ENCODE results near the gene ZNF215. TPM values are rescaled to one million over a fixed set of nuclear protein-coding genes. Genes with fewer than 3 reads are reported as not detected.

Gene ZNF215
- total and polyA plus RNA-seq, 2 of the 4 experiments (the other 2 are of a cell fraction): 3.4 to 7.7 TPM

GRCh38 chr11:6962141-6962540 is 35.9 kb downstream of the ZNF215 start:
- no peak overlapping the region for H3K14ac ChIP-seq (replicated peaks; ENCODE audit: low read depth, low read length)
- H3K4me1 ChIP-seq (ENCODE audit: control insufficient read depth, insufficient read depth, low read length): no peaks in the 10 kb centered on the region
- no peaks in the 10 kb centered on the region for H3K9me3 ChIP-seq (ENCODE audit: control insufficient read depth, insufficient read depth, low read length)
- no peak overlapping the region for H2AFZ ChIP-seq (replicated peaks; ENCODE audit: low read length, poor library complexity)
- no peak overlapping the region for H3K4ac ChIP-seq (ENCODE audit: low read depth, low read length)
- ATAC-seq (ENCODE audit: low read depth) (no peak), DNase-seq (peak; percentile 23)
- H3K27me3 ChIP-seq (ENCODE audit: control insufficient read depth, insufficient read depth, low read length): no peaks in the 10 kb centered on the region
- no peak overlapping the region for H2BK20ac ChIP-seq (ENCODE audit: low read depth, low read length)
- H4K91ac ChIP-seq (ENCODE audit: insufficient read depth, low read depth, low read length): no peak overlapping the region
- no peaks in the 10 kb centered on the region for H3K79me1 ChIP-seq (ENCODE audit: low read depth in 1 of 2, low read length in 2 of 2)
- no peak overlapping the region for H3K27ac ChIP-seq (ENCODE audit: insufficient read depth, low read length)
- H4K5ac ChIP-seq (ENCODE audit: low read depth, low read length): no peak overlapping the region
- no peak overlapping the region for H3K4me3 ChIP-seq (ENCODE audit: insufficient read depth, low read depth, low read length)
- no peaks in the 10 kb centered on the region for H4K20me1 ChIP-seq (ENCODE audit: insufficient read depth, low read length)
- ChIA-PET POLR2A (ENCODE audit: unreplicated experiment) (no interaction called here), CTCF (no interaction called here)
- H2AK5ac ChIP-seq (ENCODE audit: low read depth, low read length): no peak overlapping the region
- H2AK9ac ChIP-seq (replicated peaks; ENCODE audit: low read depth, low read length, poor library complexity): no peak overlapping the region
- no peak overlapping the region for H2BK5ac ChIP-seq (ENCODE audit: low read depth, low read length, poor library complexity, severe bottlenecking)
- no peak overlapping the region for H4K8ac ChIP-seq (ENCODE audit: low read depth in 2 of 2, low read length in 2 of 2)
- intact Hi-C loops (cut with micrococcal nuclease): no loop called here
- no TSS peak for BruUV-seq (replicated peaks)
- TF ChIP-seq POLR2A (IDR thresholded peaks at IDR 0.05; ENCODE audit: low read depth, low read length): no peak
- no peak for TF ChIP-seq RFX5 (IDR thresholded peaks at IDR 0.05; ENCODE audit: low read depth, low read length)
- TF ChIP-seq ELK1 (IDR thresholded peaks at IDR 0.05; ENCODE audit: borderline replicate concordance, low read depth, low read length): no peak
- TF ChIP-seq CHD1 (IDR thresholded peaks at IDR 0.05; ENCODE audit: low read depth, low read length): no peak
- no peak for TF ChIP-seq RAD21 (IDR thresholded peaks at IDR 0.05; ENCODE audit: low read length)
- TF ChIP-seq MXI1 (IDR thresholded peaks at IDR 0.05; ENCODE audit: borderline replicate concordance, low read depth, low read length): no peak
- no peak for TF ChIP-seq NFE2L2 (IDR thresholded peaks at IDR 0.05; ENCODE audit: low read depth, low read length)
- TF ChIP-seq RCOR1 (IDR thresholded peaks at IDR 0.05; ENCODE audit: insufficient replicate concordance, low read length): no peak
- no peak for TF ChIP-seq CTCF (conservative IDR thresholded peaks at IDR 0.05; ENCODE audit: low read depth, low read length)
- no peak for TF ChIP-seq USF2 (IDR thresholded peaks at IDR 0.05; ENCODE audit: low read depth, low read length)
- TF ChIP-seq CEBPB (IDR thresholded peaks at IDR 0.05; ENCODE audit: low read depth, low read length): no peak
- H3K18ac ChIP-seq (ENCODE audit: low read depth, low read length): no peak overlapping the region
- no peak overlapping the region for H3K23ac ChIP-seq (ENCODE audit: low read depth, low read length)
- H3K36me3 ChIP-seq (ENCODE audit: control insufficient read depth, insufficient read depth, low read length): 0 out of 2 replicates have a peak, but pooled peaks cover 1% of the 10 kb centered on the region
- H2BK15ac ChIP-seq (ENCODE audit: low read depth, low read length): no peak overlapping the region
- in situ Hi-C loops (cut with MboI; ENCODE audit: low sequenced_read_pairs): no loop called here
- dilution Hi-C loops (cut with HindIII; ENCODE audit: low sequenced_read_pairs, unreplicated experiment): no loop called here
- no peak overlapping the region for H3K4me2 ChIP-seq (ENCODE audit: low read depth, low read length)
- no peak overlapping the region for H3K9ac ChIP-seq (ENCODE audit: low read depth, low read length)
- no peak overlapping the region for H3K56ac ChIP-seq (ENCODE audit: extremely low read depth, insufficient read depth, low read length)
- no peak overlapping the region for H2BK120ac ChIP-seq (ENCODE audit: low read depth, low read length)
- no peaks in the 10 kb centered on the region for H3K9me1 ChIP-seq (ENCODE audit: insufficient read depth, low read length)

Data from IMR-90 (cell line).